ENCODE measurements around the gene THEMIS2. TPM values are rescaled to one million over a fixed set of nuclear protein-coding genes. Genes with fewer than 3 reads are reported as not detected.
"Not testable (repeated sequence)": the region's sequence is repeated elsewhere in the genome, so short reads cannot be mapped to it uniquely, and the experiment has no call there.

The THEMIS2 gene
- total RNA-seq, 1 donor from 2014 or later: 0.79 TPM

DNA sequence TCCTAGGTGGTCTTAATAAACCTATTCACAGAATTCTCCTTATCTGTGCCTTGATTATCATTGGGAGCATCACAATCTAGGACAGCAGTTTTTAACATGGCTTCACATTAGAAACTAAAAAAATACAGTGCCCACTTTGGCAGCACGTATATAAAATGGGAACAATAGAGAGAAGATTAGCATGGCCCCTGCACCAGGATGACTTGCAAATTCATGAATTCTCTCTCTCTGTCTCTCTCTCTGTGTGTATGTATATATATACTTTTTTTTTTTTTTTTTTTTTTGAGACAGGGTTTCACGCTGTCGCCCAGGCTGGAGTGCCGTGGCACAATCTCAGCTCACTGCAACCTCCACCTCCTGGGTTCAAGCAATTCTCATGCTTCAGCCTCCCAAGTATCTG, 47.9 kb upstream of the THEMIS2 start:
- Mint-ChIP-seq H3K27me3 (ENCODE audit: low read depth, unreplicated experiment) (no peaks in the 10 kb centered on the region), H3K4me1 (ENCODE audit: low read depth, unreplicated experiment) (peaks cover 2% of the 10 kb centered on the region), H3K4me3 (ENCODE audit: unreplicated experiment) (no peak overlapping the region), H3K36me3 (ENCODE audit: low read depth, unreplicated experiment) (peaks cover 4% of the 10 kb centered on the region), H3K27ac (ENCODE audit: unreplicated experiment) (no peak overlapping the region), H3K9me3 (ENCODE audit: unreplicated experiment) (no peaks in the 10 kb centered on the region)
- no peak overlapping the region for H3K27ac ChIP-seq (ENCODE audit: low read depth, low read length)
- no peak for FAIRE-seq
- peaks cover 30% of the 10 kb centered on the region for H3K36me3 ChIP-seq (ENCODE audit: insufficient read depth, low read length)
- no peak overlapping the region for H3K4me3 ChIP-seq (ENCODE audit: insufficient read depth, low read depth, low read length)
- H3K79me2 ChIP-seq (ENCODE audit: insufficient read depth, low read length): no peaks in the 10 kb centered on the region
- H3K27me3 ChIP-seq (ENCODE audit: insufficient read depth, low read length): no peaks in the 10 kb centered on the region
- TF ChIP-seq EZH2 (IDR thresholded peaks at IDR 0.05; ENCODE audit: insufficient read depth, low read length): no peak
- TF ChIP-seq, protein P1, sequence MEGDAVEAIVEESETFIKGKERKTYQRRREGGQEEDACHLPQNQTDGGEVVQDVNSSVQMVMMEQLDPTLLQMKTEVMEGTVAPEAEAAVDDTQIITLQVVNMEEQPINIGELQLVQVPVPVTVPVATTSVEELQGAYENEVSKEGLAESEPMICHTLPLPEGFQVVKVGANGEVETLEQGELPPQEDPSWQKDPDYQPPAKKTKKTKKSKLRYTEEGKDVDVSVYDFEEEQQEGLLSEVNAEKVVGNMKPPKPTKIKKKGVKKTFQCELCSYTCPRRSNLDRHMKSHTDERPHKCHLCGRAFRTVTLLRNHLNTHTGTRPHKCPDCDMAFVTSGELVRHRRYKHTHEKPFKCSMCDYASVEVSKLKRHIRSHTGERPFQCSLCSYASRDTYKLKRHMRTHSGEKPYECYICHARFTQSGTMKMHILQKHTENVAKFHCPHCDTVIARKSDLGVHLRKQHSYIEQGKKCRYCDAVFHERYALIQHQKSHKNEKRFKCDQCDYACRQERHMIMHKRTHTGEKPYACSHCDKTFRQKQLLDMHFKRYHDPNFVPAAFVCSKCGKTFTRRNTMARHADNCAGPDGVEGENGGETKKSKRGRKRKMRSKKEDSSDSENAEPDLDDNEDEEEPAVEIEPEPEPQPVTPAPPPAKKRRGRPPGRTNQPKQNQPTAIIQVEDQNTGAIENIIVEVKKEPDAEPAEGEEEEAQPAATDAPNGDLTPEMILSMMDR (IDR thresholded peaks at IDR 0.05; ENCODE audit: insufficient read depth, low read depth, low read length): no peak
- H4K20me1 ChIP-seq (ENCODE audit: insufficient read depth, low read length): no peaks in the 10 kb centered on the region
- no peak overlapping the region for H3K4me2 ChIP-seq (ENCODE audit: low read length)
- H2AFZ ChIP-seq (ENCODE audit: low read depth, low read length): no peak overlapping the region
- H3K9ac ChIP-seq (ENCODE audit: low read length): no peak overlapping the region
- no peaks in the 10 kb centered on the region for H3K4me1 ChIP-seq (ENCODE audit: insufficient read depth, low read length)
- H3K9me3 ChIP-seq (ENCODE audit: insufficient read depth, low read depth, low read length): no peaks in the 10 kb centered on the region
- no peak for DNase-seq (ENCODE audit: low read depth)

DNA sequence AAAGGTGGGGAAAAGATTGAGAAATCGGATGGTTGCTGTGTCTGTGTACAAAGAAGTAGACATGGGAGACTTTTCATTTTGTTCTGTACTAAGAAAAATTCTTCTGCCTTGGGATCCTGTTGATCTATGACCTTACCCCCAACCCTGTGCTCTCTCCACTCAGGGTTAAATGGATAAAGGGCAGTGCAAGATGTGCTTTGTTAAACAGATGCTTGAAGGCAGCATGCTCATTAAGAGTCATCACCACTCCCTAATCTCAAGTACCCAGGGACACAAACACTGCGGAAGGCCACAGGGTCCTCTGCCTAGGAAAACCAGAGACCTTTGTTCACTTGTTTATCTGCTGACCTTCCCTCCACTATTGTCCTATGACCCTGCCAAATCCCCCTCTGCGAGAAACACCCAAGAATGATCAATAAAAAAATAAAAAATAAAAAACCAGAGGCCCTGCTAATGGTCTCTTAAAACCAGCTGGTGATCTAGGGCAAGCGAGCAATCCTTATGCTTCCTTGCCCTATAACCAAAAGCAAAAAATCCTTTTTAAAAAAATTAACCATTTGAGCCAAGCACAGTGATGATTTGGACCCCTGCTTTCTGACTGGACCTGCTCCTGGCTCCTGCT, 42.9 kb upstream of the THEMIS2 start:
- not testable (repeated sequence) for H3K4me3 ChIP-seq (ENCODE audit: insufficient read depth, low read depth, low read length); H2AFZ ChIP-seq (ENCODE audit: low read depth, low read length); DNase-seq (ENCODE audit: low read depth); H3K27me3 ChIP-seq (ENCODE audit: insufficient read depth, low read length); H3K4me2 ChIP-seq (ENCODE audit: low read length); FAIRE-seq; H3K9me3 ChIP-seq (ENCODE audit: insufficient read depth, low read depth, low read length); H3K9me3 Mint-ChIP-seq (ENCODE audit: unreplicated experiment); H3K27ac ChIP-seq (ENCODE audit: low read depth, low read length); H3K36me3 Mint-ChIP-seq (ENCODE audit: low read depth, unreplicated experiment); H3K27me3 Mint-ChIP-seq (ENCODE audit: low read depth, unreplicated experiment)
- Histone ChIP-seq H3K9ac (ENCODE audit: low read length) (peak overlapping the region; percentile 97), H3K4me1 (ENCODE audit: insufficient read depth, low read length) (peaks cover 19% of the 10 kb centered on the region), H3K79me2 (ENCODE audit: insufficient read depth, low read length) (peaks cover 38% of the 10 kb centered on the region), H3K36me3 (ENCODE audit: insufficient read depth, low read length) (peaks cover 15% of the 10 kb centered on the region), H4K20me1 (ENCODE audit: insufficient read depth, low read length) (peaks cover 20% of the 10 kb centered on the region)
- Mint-ChIP-seq H3K27ac (ENCODE audit: unreplicated experiment) (peak overlapping the region; percentile 34), H3K4me3 (ENCODE audit: unreplicated experiment) (peak overlapping the region; percentile 96), H3K4me1 (ENCODE audit: low read depth, unreplicated experiment) (peaks cover 17% of the 10 kb centered on the region)

DNA sequence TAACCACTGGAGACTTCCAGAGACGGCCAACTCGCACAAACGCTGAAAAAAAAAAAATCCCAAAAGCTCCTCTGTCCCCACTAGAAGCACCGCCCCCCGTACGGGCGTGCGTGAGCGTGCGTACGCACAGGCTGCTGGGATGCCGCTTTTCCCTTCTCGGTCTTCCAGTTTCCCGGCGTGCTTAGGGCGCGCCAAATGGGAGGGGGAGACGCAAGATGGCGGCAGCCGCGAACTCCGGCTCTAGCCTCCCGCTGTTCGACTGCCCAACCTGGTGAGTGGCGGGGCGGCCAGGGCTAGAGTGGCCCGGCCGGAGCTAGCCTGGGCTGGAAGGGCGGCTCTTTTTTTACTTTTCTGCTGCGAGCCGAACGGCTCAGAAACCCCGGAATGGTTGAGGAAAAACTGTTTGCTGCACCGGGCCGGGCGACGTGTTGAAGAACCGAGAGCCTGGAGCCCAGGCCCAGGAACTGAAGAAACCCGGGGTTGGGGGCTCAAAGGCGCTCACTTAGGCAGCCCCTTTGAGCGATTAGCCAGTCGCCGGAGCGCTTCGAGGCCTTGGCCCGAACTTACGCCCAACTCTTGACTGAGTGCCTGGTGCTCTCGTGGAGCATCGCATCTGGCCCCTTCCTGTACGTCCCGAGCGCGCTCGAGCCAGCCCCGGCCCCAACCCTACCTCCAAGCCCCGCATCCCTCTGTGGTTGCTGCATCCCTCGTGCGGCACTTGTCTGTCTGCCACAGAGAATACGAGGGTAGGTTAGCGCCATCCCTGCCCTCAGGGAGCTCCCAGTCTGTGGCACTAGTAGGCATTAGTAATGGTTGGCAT, 41.5 kb upstream of the THEMIS2 start, which contains the start of gene PPP1R8:
Gene PPP1R8 (plus strand): TSS at position 162 of the 820 bp plus-strand sequence. CDS start 54 bp downstream, at position 216.
- H3K9ac ChIP-seq (ENCODE audit: low read length): peak within 1 kb of the TSS; percentile 97
- peaks cover 18% of the 10 kb centered on the region for H3K36me3 ChIP-seq (ENCODE audit: insufficient read depth, low read length)
- FAIRE-seq (no peak), DNase-seq (ENCODE audit: low read depth) (peak; percentile 90)
- no peak for TF ChIP-seq EZH2 (IDR thresholded peaks at IDR 0.05; ENCODE audit: insufficient read depth, low read length)
- TF ChIP-seq, protein P1 (IDR thresholded peaks at IDR 0.05; ENCODE audit: insufficient read depth, low read depth, low read length): no peak
- Mint-ChIP-seq H3K9me3 (ENCODE audit: unreplicated experiment) (no peaks in the 10 kb centered on the region), H3K4me1 (ENCODE audit: low read depth, unreplicated experiment) (peaks cover 17% of the 10 kb centered on the region), H3K27me3 (ENCODE audit: low read depth, unreplicated experiment) (no peaks in the 10 kb centered on the region), H3K36me3 (ENCODE audit: low read depth, unreplicated experiment) (no peaks in the 10 kb centered on the region), H3K27ac (ENCODE audit: unreplicated experiment) (peak within 1 kb of the TSS; percentile 91), H3K4me3 (ENCODE audit: unreplicated experiment) (peak within 1 kb of the TSS; percentile 96)
- no peaks in the 10 kb centered on the region for H3K9me3 ChIP-seq (ENCODE audit: insufficient read depth, low read depth, low read length)
- H3K79me2 ChIP-seq (ENCODE audit: insufficient read depth, low read length): peaks cover 52% of the 10 kb centered on the region
- H3K27me3 ChIP-seq (ENCODE audit: insufficient read depth, low read length): no peaks in the 10 kb centered on the region
- peak within 1 kb of the TSS; percentile 94 for H3K4me2 ChIP-seq (ENCODE audit: low read length)
- peak within 1 kb of the TSS; percentile 73 for H2AFZ ChIP-seq (ENCODE audit: low read depth, low read length)
- H3K4me3 ChIP-seq (ENCODE audit: insufficient read depth, low read depth, low read length): peak within 1 kb of the TSS; percentile 98
- H4K20me1 ChIP-seq (ENCODE audit: insufficient read depth, low read length): peaks cover 26% of the 10 kb centered on the region
- H3K4me1 ChIP-seq (ENCODE audit: insufficient read depth, low read length): peaks cover 19% of the 10 kb centered on the region
- H3K27ac ChIP-seq (ENCODE audit: low read depth, low read length): peak within 1 kb of the TSS; percentile 92
